CD4-positive, alpha-beta T cell treated with Interleukin-10 for 1 hour (primary cell): ENCODE measurements around the gene ZMIZ1.

Experiments
- DNase-seq: peaks from one replicate; pipeline ENCODE4 v3.0.0-alpha.2; 2020

Gene ZMIZ1

DNA sequence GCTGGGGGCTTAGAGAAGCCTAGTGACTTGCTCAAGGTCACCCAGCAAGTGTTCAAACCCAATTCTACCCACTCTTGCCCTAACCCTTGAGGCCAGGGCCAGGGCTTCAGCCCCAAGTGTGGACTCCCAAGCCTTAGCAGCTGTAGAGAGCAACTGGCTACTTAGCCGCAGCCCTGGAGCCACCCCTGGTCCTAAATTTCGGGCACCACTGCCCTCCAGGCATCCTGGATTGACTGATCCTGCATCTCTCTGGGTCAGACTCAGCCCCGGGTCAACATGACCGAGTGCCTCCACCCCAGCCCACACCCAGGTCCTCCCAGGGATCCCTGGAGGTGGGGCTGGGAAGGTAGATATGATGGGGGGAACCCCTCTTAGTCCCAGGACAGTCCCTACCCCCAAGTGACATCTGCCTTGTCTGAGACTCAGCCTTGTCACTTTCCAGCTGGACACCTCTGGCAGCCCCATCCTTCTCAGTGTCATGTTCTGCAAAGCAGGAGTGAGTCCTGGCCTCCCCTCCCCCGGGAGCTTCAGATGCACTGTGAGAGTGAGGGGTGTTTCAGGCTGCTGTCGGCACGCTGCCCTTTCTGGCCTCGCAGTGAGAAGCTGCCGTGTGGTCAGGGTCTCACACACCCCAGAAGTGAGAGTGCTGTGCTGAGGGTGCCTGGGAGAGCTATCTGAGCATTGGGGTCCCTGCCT is 89.8 kb downstream of the ZMIZ1 start:
- no peak for DNase-seq

- no peak for DNase-seq
Observed at GRCh38 chr10:79159141-79159651, 90.4 kb downstream of the ZMIZ1 start.

GRCh38 chr10:79159785-79160184 is 91.0 kb downstream of the ZMIZ1 start:
- no peak for DNase-seq

GRCh38 chr10:79160191-79160590 is 91.4 kb downstream of the ZMIZ1 start:
- DNase-seq = no peak

- DNase-seq = no peak
Observed at GRCh38 chr10:79161557-79161956, 92.8 kb downstream of the ZMIZ1 start.

GRCh38 chr10:79162022-79162421 is 93.3 kb downstream of the ZMIZ1 start:
- no peak for DNase-seq

DNA sequence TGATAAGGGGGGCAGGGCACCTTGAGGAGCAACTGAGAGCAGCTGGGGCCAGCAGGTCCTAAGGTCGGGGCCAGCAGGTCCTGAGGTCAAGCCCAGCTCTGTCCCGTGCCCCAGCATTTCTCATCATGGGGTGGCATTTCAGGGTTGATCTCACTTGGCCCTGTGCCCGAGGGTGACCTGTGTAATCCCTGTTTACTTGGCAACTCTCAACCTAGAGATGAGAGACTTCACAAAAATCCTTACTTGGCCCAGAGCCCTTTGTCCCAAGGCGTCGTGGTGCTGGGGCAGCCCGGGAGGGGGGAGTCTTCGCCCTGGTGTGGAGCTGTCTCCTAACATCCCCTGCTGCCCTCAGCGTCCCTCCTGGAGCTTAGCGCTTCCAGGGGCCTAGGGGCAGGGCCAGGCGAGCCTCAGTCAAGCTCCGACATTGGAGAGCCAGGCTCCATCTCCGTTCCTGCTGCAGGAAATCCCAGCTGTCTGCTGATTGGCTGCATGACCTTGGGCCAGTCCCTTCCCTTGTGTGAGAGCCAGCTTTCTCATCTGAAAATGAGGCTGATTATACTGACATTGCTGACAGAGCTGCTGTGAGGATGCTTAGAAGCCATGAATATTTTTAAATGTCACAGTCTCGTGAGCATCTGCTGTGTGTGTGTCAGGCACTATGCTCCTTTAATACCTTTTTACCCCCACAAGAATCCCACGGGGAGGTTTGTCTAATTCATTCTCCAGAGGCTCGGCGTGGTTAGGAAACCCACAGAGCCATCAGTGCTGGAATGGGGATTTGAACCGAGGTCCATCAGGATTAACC is 94.3 kb downstream of the ZMIZ1 start:
- DNase-seq = no peak

DNA sequence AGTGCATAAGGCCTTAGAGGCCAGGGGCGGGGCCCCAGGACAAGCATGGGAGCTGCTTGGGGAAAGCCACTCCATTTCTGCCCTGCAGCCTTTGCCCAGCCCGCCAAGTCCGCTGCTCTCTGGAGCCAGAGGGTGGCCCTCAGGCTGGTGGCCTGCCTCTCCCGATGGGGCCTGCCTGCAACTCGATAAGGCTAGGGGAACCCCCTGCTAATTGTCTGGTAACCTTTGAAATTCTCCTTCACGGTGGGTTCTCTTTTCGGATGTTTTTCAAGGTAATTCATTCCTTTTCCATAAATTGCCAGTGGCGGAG is 94.9 kb downstream of the ZMIZ1 start:
- no peak for DNase-seq

GRCh38 chr10:79164075-79164474 is 95.3 kb downstream of the ZMIZ1 start:
- no peak for DNase-seq

GRCh38 chr10:79165070-79165778 is 96.5 kb downstream of the ZMIZ1 start:
- DNase-seq = no peak

- DNase-seq = no peak
Observed at GRCh38 chr10:79166312-79166721, 97.6 kb downstream of the ZMIZ1 start.

DNA sequence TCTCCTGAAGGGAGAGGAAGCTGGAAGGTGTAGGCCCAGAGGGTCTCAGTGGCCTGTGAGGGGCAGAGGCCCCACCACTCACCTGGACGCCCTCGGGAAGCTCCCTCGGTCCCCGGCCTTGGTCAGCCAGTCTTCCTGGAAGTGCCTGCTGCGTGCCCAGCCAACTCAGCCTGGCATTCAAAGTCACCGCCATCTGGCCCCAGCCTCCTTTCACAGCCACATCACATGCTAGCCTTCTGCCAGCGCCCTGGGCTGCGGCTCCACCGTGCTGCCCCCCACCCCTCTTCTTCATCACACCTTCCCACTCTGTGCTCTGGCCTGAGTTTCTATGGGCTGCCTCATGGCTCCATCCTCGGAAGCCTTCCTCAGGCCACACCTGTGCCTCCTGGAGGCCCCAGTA is 98.0 kb downstream of the ZMIZ1 start:
- no peak for DNase-seq

DNA sequence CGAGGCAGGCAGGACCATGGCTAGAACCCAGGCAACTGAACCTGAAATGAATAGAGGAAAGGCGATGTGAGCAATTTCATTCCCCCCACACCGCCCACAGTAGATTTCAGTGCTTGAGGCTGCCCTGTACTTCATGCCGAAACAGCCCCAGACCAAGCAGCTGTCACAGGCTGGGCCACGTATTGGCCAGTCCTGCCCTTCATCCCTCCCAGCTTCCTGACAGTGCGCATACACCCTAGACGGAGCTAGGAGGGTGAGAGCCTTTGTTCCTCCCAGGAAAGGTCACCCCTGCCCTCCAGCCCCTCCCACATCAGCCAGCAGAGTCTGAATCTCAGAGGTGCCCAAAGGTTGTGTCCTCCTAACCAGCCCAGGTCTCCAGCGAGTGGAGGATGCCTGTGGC is 98.8 kb downstream of the ZMIZ1 start:
- DNase-seq = no peak

DNA sequence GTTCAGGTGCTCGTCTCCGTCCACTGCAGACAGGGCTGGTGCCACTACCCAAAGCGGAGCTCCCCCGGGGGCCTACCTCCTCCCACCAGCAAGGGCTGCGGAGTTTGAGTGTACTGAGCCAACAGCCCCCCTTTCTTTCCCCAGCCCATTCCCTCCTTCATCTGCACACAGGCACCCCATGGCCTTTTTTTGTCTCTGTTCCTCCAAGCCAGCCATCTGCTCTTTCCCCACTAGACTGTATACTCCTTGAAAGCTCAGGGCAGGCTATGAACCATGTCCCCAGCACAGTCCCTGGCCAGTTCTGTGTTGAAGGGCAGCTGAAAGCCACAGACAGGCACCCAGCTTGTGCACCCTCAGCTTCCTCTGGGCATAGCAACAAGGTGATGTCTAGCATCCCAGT is 99.4 kb downstream of the ZMIZ1 start:
- no peak for DNase-seq

- DNase-seq = no peak
Observed at GRCh38 chr10:79170226-79170752, 101.5 kb downstream of the ZMIZ1 start.

GRCh38 chr10:79170993-79171392 is 102.2 kb downstream of the ZMIZ1 start:
- DNase-seq = no peak

DNA sequence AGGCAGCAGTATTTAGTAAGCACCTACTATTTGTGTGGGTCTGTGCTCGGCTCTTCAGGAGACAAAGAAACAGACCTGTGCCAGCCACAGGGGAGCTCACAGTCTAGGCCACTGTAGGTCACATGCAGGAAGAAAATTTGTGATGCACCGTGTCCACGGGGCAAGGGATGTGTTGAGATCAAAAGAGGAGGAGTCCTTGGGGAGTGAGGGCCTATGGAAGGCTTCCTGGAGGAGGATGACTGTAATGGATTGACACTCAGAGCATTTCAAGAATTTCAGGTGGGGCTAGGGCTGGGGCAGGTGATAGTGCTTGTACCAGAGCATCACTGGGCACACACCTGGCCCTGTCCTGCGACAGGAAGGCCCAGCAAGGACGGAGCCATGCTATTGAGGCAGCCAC is 102.7 kb downstream of the ZMIZ1 start:
- no peak for DNase-seq

DNA sequence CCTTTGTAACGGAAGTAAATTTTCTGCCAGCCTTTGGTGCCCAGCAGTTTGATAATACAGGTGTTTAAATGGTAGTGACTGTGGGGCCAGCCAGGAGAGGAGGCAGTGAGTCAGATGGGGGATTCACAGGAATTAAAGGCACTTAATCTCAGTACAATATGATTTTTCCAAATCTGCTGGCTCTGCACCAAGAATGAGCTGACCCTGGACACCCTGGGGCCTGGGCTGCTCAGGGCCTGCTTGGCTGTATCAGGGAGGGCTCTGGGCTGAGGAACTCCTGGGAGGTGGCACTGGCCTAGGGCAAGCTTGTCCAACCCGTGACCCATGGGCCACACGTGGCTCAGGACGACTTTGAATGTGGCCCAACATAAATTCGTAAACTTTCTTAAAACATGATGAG is 104.1 kb downstream of the ZMIZ1 start:
- no peak for DNase-seq

- DNase-seq = no peak
Observed at GRCh38 chr10:79173582-79174262, 105.0 kb downstream of the ZMIZ1 start.

DNA sequence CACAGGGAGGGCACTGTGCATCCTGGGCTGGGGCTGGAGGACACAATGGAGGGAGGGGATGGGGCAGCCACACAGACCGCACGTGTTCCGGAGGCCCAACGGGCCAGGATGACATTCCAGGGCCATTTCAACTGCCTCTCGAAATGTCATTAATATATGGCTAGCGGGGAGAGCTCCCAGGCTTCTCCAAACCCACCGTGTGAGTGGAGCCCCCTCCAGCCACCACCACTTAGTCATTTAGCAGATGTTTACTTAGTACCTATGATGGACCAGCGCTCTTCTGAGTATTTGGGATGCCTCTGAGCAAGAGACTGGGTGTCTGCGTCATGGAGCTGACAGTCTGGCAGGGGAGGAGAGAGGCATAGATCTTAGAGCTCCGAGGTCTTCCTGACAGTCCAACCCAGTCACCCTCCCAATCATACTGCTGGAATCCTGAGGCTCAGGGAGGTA is 107.3 kb downstream of the ZMIZ1 start:
- DNase-seq = no peak

DNA sequence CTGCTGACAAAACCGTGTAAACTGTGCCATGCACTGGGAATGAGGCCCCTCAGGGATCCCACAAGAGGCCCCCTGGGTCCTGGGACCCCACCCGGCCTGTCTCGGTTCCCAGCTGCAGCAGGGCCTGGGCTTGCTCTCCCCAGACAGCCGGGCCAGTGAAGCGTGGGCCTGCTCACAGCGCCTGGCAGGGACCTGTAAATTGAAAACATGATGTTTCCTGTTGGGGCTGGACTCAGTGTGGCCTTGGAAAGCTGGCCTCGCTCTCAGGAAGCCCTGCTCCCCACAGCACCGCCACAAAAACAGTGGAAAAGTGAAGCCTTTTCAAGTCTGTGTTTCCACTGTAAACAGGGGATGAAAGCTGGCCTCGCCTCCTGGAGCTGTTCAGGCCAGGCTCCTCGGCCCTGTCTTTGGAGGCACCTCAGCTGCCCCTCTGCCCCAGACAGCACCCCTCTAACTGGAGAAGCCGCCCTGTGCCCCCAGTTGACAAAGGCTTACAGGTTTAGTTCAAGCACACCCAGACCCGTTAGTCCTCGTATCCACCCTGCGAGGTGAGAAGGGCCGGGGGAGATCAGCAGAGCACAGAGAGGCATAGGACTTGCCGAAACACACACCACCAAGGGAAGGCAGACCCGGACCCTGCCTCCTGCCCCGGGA is 108.3 kb downstream of the ZMIZ1 start:
- DNase-seq = no peak

DNA sequence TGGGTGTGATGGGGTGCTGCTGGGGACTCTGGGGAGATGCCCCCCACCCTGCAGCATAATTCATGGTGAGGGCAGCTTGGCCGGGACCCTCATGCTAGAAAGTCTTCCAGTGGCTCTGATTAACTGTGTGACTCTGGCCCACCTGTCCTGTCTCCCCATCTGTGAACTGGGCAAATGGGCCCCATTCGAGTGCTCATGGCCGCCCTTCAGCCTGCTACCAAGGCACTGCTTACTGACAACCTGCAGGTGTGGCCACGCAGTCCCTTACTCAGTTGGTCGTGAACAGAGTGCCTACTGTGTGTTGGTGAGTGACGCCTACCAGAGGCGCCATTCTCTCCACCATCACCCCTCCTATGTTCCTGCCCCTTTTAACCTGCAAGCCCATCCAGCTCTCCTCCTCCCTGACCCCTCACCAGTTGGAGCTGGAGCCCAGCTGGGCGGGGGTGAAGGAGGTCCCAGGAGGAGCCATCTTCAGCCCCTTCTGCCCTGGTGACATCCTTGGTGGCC is 109.4 kb downstream of the ZMIZ1 start:
- DNase-seq = no peak
